ENCODE data around the gene BAZ2B. TPM values are rescaled to one million over a fixed set of nuclear protein-coding genes. Genes with fewer than 3 reads are reported as not detected.
A peak's percentile ranks its signal among the peaks of the same experiment; 100 is the strongest.

The BAZ2B gene
- total and polyA plus RNA-seq, 2 experiments from 2014 or later = 51.7 to 62.9 TPM

- TF ChIP-seq JUNB (IDR thresholded peaks at IDR 0.05; ENCODE audit: unreplicated experiment) (no peak), STAT1 (IDR thresholded peaks at IDR 0.05; ENCODE audit: unreplicated experiment) (no peak), EZH2 (IDR thresholded peaks at IDR 0.05; ENCODE audit: low read depth, unreplicated experiment) (no peak)
- Histone ChIP-seq H3F3A (replicated peaks; ENCODE audit: low read depth) (no peaks in the 10 kb centered on the region), H3K27ac (ENCODE audit: low read depth) (no peak overlapping the region), H3K4me1 (ENCODE audit: insufficient read depth) (peaks cover 20% of the 10 kb centered on the region), H3K36me3 (ENCODE audit: insufficient read depth) (no peaks in the 10 kb centered on the region), H2AFZ (no peak overlapping the region), H3K27me3 (ENCODE audit: insufficient read depth) (no peaks in the 10 kb centered on the region), H3K4me3 (no peak overlapping the region), H3K4me2 (no peak overlapping the region), H4K20me1 (replicated peaks; ENCODE audit: insufficient read depth) (peaks cover 11% of the 10 kb centered on the region; the same call in 1 of the 2 replicates), H3K9me2 (ENCODE audit: insufficient read depth) (no peaks in the 10 kb centered on the region), H3K79me2 (replicated peaks; ENCODE audit: insufficient read depth) (peaks cover 100% of the 10 kb centered on the region)
- peaks cover 3% of the 10 kb centered on the region for H3K27me3 Mint-ChIP-seq (ENCODE audit: insufficient read depth, low read depth, poor library complexity)
- H3K4me3 Mint-ChIP-seq = no peak overlapping the region
- ATAC-seq (no peak), DNase-seq (ENCODE audit: low spot score) (no peak)
- H3K4me1 Mint-ChIP-seq = peaks cover 35% of the 10 kb centered on the region
- H3K36me3 Mint-ChIP-seq (ENCODE audit: low read depth) = no peaks in the 10 kb centered on the region; the same call in 2 of the 3 replicates
- H3K27ac Mint-ChIP-seq = no peak overlapping the region
- no peaks in the 10 kb centered on the region for H3K9me3 Mint-ChIP-seq
Observed at GRCh38 chr2:159604159-159604558, 12.2 kb downstream of the BAZ2B start.

GRCh38 chr2:159600752-159601151 lies 15.6 kb downstream of the BAZ2B start:
- Histone ChIP-seq H3K4me2 (no peak overlapping the region), H3K79me2 (replicated peaks; ENCODE audit: insufficient read depth) (peaks cover 100% of the 10 kb centered on the region)
- 0 out of 2 replicates have a peak overlapping the region, but pooled peaks have one; percentile 37 for H3K27ac Mint-ChIP-seq

More at GRCh38 chr2:159600752-159601151, 15.6 kb downstream of the BAZ2B start:
- Mint-ChIP-seq H3K36me3 (ENCODE audit: low read depth) (peaks cover 10% of the 10 kb centered on the region; the same call in 2 of the 3 replicates), H3K4me3 (no peak overlapping the region), H3K9me3 (no peaks in the 10 kb centered on the region), H3K4me1 (peaks cover 14% of the 10 kb centered on the region), H3K27me3 (ENCODE audit: insufficient read depth, low read depth, poor library complexity) (peaks cover 3% of the 10 kb centered on the region)
- DNase-seq (ENCODE audit: low spot score) (no peak), ATAC-seq (no peak)
- Histone ChIP-seq H3K27me3 (ENCODE audit: insufficient read depth) (no peaks in the 10 kb centered on the region), H3K27ac (ENCODE audit: low read depth) (peak overlapping the region; percentile 41; the same call in 1 of the 2 replicates), H3K9me2 (ENCODE audit: insufficient read depth) (no peaks in the 10 kb centered on the region), H2AFZ (no peak overlapping the region), H3K4me3 (no peak overlapping the region), H4K20me1 (replicated peaks; ENCODE audit: insufficient read depth) (peaks cover 11% of the 10 kb centered on the region; the same call in 1 of the 2 replicates), H3K36me3 (ENCODE audit: insufficient read depth) (no peaks in the 10 kb centered on the region), H3K4me1 (ENCODE audit: insufficient read depth) (peaks cover 8% of the 10 kb centered on the region), H3F3A (replicated peaks; ENCODE audit: low read depth) (no peaks in the 10 kb centered on the region)
- TF ChIP-seq REST (IDR thresholded peaks at IDR 0.05; ENCODE audit: unreplicated experiment) (no peak), ETS1 (IDR thresholded peaks at IDR 0.05) (no peak), EZH2phosphoT487 (IDR thresholded peaks at IDR 0.05; ENCODE audit: unreplicated experiment) (no peak), POLR2AphosphoS5 (IDR thresholded peaks at IDR 0.05; ENCODE audit: low read depth) (no peak), JUNB (IDR thresholded peaks at IDR 0.05; ENCODE audit: unreplicated experiment) (no peak)

Measured in GM23338 (cell line).